A673 (cell line): ENCODE measurements around the gene ZNF516. TPM values are rescaled to one million over a fixed set of nuclear protein-coding genes. Genes with fewer than 3 reads are reported as not detected.
"Not testable (repeated sequence)": the region's sequence is repeated elsewhere in the genome, so short reads cannot be mapped to it uniquely, and the experiment has no call there.

ENCODE experiments used
- BruUV-seq: library from RNA; stranded (reverse); fragments of 400-500 nt; replicated peaks from 2 replicates; lab custom pipeline; 2021; lab: Mats Ljungman, UMichigan
- CTCF ChIA-PET: fragments of 300-600 bp; sonication (Branson Sonifier 250); formaldehyde crosslinking; loops from one replicate; lab custom pipeline; 2022; ENCODE audit warnings: antibody characterized with exemption; lab: Charles Lee
- POLR2A ChIA-PET: fragments of 300-600 bp; sonication (Branson Sonifier 250); formaldehyde crosslinking; loops from one replicate; lab custom pipeline; 2022; ENCODE audit warnings: antibody characterized with exemption; ENCODE audit not compliant: low non-redundant PET; lab: Charles Lee
- DNase-seq: peaks from one replicate; pipeline ENCODE4 v3.0.0-alpha.2; 2015; ENCODE audit warnings: low spot score
- H3K27ac ChIP-seq: fragments of 200-600 bp; sonication (generic); 2 replicates; pipeline ENCODE4 v1.5.1; 2016; ENCODE audit warnings: mixed run types, low read depth, mild to moderate bottlenecking, mixed read lengths, antibody characterized with exemption, low read length; ENCODE audit not compliant: poor library complexity, severe bottlenecking
- H3K27me3 ChIP-seq: fragments of 200-600 bp; sonication (generic); replicated peaks from 2 replicates; pipeline ENCODE4 v1.6.1; 2017; ENCODE audit warnings: mixed run types, low read depth, mild to moderate bottlenecking, mixed read lengths, antibody characterized with exemption, low read length; ENCODE audit not compliant: insufficient read depth, poor library complexity
- H3K36me3 ChIP-seq: fragments of 200-600 bp; sonication (generic); 2 replicates; pipeline ENCODE4 v1.6.1; 2016; ENCODE audit warnings: mixed run types, mild to moderate bottlenecking, mixed read lengths, antibody characterized with exemption, low read length; ENCODE audit not compliant: insufficient read depth, poor library complexity, severe bottlenecking
- H3K4me1 ChIP-seq: fragments of 200-600 bp; sonication (generic); 2 replicates; pipeline ENCODE4 v1.6.1; 2017; ENCODE audit warnings: mixed run types, mild to moderate bottlenecking, mixed read lengths, antibody characterized with exemption, low read length; ENCODE audit not compliant: insufficient read depth, poor library complexity, severe bottlenecking
- H3K4me3 ChIP-seq: fragments of 200-600 bp; sonication (generic); 2 replicates; pipeline ENCODE4 v1.5.1; 2016; ENCODE audit warnings: low read depth, mixed run types, mild to moderate bottlenecking, mixed read lengths, low read length; ENCODE audit not compliant: poor library complexity, severe bottlenecking
- H3K9me3 ChIP-seq: fragments of 200-600 bp; sonication (generic); 2 replicates; pipeline ENCODE4 v1.6.1; 2016; ENCODE audit warnings: mixed run types, low read depth, mild to moderate bottlenecking, mixed read lengths, antibody characterized with exemption, low read length; ENCODE audit not compliant: poor library complexity, severe bottlenecking
- EZH2 ChIP-seq: fragments of 200-600 bp; sonication (generic); IDR thresholded peaks from 2 replicates; pipeline ENCODE4 v1.6.1; 2017; ENCODE audit warnings: borderline replicate concordance, low read depth, mild to moderate bottlenecking, mixed read lengths, antibody characterized with exemption, low read length; ENCODE audit not compliant: poor library complexity, severe bottlenecking
- intact Hi-C: fragments of 100-400 bp; cut with micrococcal nuclease; formaldehyde crosslinking; loops from one replicate; pipeline ENCODE4 v1.10.0; 2022; ENCODE audit not compliant: unreplicated experiment
- total RNA-seq: library from RNA; stranded (reverse); gene quantifications from 2 replicates; pipeline ENCODE4 v1.2.3, GENCODE V29; 2021
- TF ChIP-seq, protein P1 (sequence below): fragments of 300-800, 200-600 bp; sonication (generic); conservative IDR thresholded peaks from 2 replicates; pipeline ENCODE4 v1.5.1; 2017; ENCODE audit warnings: low read depth, mild to moderate bottlenecking, antibody characterized with exemption, low read length, moderate library complexity, mixed read lengths

ZNF516 gene
- total RNA-seq, 1 experiment from 2014 or later, result 32.3 TPM

DNA sequence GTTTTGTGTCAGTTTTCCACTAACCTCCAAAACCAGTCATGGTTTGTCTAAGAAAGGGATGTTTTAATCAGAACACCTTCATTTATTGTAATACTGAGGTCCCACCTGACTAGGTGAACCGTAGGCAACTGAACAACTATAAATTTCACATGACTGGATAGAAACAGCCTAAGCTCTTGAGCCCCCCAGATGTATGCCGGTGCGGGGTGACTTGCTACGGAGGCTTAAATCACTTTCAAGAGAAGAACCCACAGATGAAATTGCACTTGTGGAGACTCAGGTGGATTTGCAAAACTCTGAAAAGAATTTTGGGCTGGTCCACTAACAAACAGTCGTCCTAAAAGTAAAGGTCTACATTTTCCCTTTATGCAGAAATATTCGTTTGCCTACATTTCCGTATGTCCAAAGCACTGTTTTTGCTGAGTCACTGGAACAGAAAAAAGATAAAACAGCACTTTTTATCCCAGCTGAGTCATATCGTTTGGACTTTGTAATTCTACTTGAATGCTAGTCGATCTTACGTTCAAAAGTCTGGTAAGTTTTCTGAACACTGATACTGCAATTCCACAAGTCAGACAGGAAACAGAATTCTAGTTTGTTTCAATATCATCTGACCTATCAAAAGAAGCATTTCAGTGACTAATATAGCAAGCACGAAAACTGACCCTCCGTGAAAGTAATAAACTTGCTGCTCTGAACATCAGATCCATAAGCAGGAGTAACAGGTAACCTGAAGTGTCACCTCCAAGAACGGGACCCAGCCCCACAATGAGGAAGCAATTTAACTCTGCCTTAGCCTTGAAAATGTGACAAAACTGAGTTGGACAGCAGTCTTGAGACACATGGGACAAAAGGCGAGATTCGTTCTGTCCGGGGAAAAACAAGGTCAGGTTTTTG lies 18.1 kb downstream of the ZNF516 start:
- Histone ChIP-seq H3K27me3 (no peaks in the 10 kb centered on the region), H3K9me3 (no peaks in the 10 kb centered on the region), H3K27ac (peak overlapping the region; percentile 44), H3K4me1 (peaks cover 38% of the 10 kb centered on the region), H3K36me3 (no peaks in the 10 kb centered on the region), H3K4me3 (peak overlapping the region; percentile 14)
- POLR2A ChIA-PET, result interaction anchor here (0.5 to 0.6 kb wide), 2 partner anchors 23 to 97 kb away, joined by 3 read pairs; no protein-coding TSS in a partner anchor
- TSS peak; percentile 17 for BruUV-seq
- TF ChIP-seq, protein P1, sequence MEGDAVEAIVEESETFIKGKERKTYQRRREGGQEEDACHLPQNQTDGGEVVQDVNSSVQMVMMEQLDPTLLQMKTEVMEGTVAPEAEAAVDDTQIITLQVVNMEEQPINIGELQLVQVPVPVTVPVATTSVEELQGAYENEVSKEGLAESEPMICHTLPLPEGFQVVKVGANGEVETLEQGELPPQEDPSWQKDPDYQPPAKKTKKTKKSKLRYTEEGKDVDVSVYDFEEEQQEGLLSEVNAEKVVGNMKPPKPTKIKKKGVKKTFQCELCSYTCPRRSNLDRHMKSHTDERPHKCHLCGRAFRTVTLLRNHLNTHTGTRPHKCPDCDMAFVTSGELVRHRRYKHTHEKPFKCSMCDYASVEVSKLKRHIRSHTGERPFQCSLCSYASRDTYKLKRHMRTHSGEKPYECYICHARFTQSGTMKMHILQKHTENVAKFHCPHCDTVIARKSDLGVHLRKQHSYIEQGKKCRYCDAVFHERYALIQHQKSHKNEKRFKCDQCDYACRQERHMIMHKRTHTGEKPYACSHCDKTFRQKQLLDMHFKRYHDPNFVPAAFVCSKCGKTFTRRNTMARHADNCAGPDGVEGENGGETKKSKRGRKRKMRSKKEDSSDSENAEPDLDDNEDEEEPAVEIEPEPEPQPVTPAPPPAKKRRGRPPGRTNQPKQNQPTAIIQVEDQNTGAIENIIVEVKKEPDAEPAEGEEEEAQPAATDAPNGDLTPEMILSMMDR, result no peak
- no peak for TF ChIP-seq EZH2
- CTCF ChIA-PET, result no interaction called here
- intact Hi-C loops, result no loop called here
- peak; percentile 50 for DNase-seq

- H3K4me3 ChIP-seq, result no peak overlapping the region
- no peaks in the 10 kb centered on the region for H3K36me3 ChIP-seq
- intact Hi-C loops, result no loop called here
- no peak for TF ChIP-seq EZH2
- TF ChIP-seq, protein P1, result peak; percentile 27; the same call in 1 of the 2 replicates
- H3K9me3 ChIP-seq, result no peaks in the 10 kb centered on the region
- H3K4me1 ChIP-seq, result peaks cover 39% of the 10 kb centered on the region
- H3K27ac ChIP-seq, result peak overlapping the region; percentile 44
- no peak for DNase-seq
- ChIA-PET CTCF (no interaction called here), POLR2A (no interaction called here)
- H3K27me3 ChIP-seq, result no peaks in the 10 kb centered on the region
- no TSS peak for BruUV-seq
These were observed 19.4 kb downstream of the ZNF516 start for GRCh38 chr18:76475450-76476194.

- Histone ChIP-seq H3K27ac (no peak overlapping the region), H3K4me3 (no peak overlapping the region), H3K9me3 (no peaks in the 10 kb centered on the region), H3K27me3 (no peaks in the 10 kb centered on the region), H3K4me1 (peaks cover 47% of the 10 kb centered on the region), H3K36me3 (no peaks in the 10 kb centered on the region)
- ChIA-PET CTCF (no interaction called here), POLR2A (no interaction called here)
- BruUV-seq, result no TSS peak
- TF ChIP-seq EZH2, result no peak
- TF ChIP-seq, protein P1, result no peak
- DNase-seq, result no peak
- intact Hi-C loops, result no loop called here
These were observed 20.2 kb downstream of the ZNF516 start for GRCh38 chr18:76474824-76475223.

DNA sequence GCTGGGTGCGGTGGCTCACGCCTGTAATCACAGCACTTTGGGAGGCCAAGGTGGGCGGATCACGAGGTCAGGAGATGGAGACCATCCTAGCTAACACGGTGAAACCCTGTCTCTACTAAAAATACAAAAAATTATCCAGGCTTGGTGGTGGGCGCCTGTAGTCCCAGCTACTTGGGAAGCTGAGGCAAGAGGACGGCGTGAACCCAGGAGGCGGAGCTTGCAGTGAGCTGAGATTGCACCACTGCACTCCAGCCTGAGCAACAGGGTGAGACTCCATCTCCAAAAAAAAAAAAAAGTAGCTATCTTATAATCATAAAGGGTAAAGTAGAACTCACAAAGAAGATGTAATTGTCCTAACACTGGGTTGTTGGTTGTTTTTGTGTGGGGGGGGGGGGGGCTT lies 21.5 kb downstream of the ZNF516 start:
- BruUV-seq, intact Hi-C loops, H3K27ac ChIP-seq, DNase-seq, POLR2A ChIA-PET, H3K4me3 ChIP-seq, H3K27me3 ChIP-seq, H3K36me3 ChIP-seq, H3K9me3 ChIP-seq: not testable (repeated sequence)
- CTCF ChIA-PET, result interaction anchor here (0.6 kb wide), 1 partner anchor 85 kb away, joined by 6 read pairs; no protein-coding TSS in a partner anchor
- H3K4me1 ChIP-seq, result peaks cover 46% of the 10 kb centered on the region
